K562 (cell line): Measurements from ENCODE around the gene SPATA31D3. TPM values are rescaled to one million over a fixed set of nuclear protein-coding genes. Genes with fewer than 3 reads are reported as not detected.

Experiments used
- ATAC-seq: fragments of 200-7000 bp; cut with Tn5 transposase; 3 replicates; pipeline ENCODE4 v1.9.1; 2020; ENCODE audit warnings: moderate library complexity
- BruUV-seq: library from RNA; stranded (reverse); fragments of 400-500 nt; replicated peaks from 2 replicates; lab custom pipeline; 2021; lab: Mats Ljungman, UMichigan
- CTCF ChIA-PET: fragments of 300-600 bp; formaldehyde crosslinking; extraction: SDS; loops from one replicate; lab custom pipeline; 2021; ENCODE audit warnings: low intra/inter-chr PET ratio; lab: Yijun Ruan, JAX
- POLR2A ChIA-PET: fragments of 300-600, 350-650 bp; sonication (Branson Sonifier 250); formaldehyde crosslinking; extraction: SDS; loops from one replicate; lab custom pipeline; 2021; ENCODE audit warnings: antibody characterized with exemption, inconsistent platforms; lab: Yijun Ruan, JAX
- DNase-seq, 4 experiments: peaks; one replicate each; pipeline versions ENCODE4 v3.0.0 to v3.0.0-alpha.2; 2011 to 2018; ENCODE audit warnings: low spot score in 3 of 4, mixed read lengths in 3 of 4; ENCODE audit errors: extremely low read depth in 1 of 4
- FAIRE-seq: peaks from 2 replicates; lab custom pipeline; 2011; peaks lifted over from hg19 to GRCh38; lab: Jason Lieb, UNC
- H2AFZ ChIP-seq: 2 replicates; pipeline ENCODE4 v1.6.0; 2011; ENCODE audit warnings: low read depth, low read length, control low read depth, inconsistent platforms
- H3K27ac ChIP-seq: fragments of 200-600 bp; 3 replicates; pipeline ENCODE4 v1.8.0; 2011; ENCODE audit warnings: low read depth, mild to moderate bottlenecking, control low read depth, inconsistent platforms, low read length, moderate library complexity, mixed read lengths; ENCODE audit errors: extremely low read depth
- H3K27me3 ChIP-seq, 2 experiments: fragments of 300-600 bp in 1 of 2; 2 replicates in 1 of 2; 3 replicates in 1 of 2; pipeline versions ENCODE4 v1.6.0 to v1.8.0; 2011; ENCODE audit warnings: inconsistent platforms in 2 of 2, low read length in 2 of 2, mild to moderate bottlenecking in 1 of 2, mixed read lengths in 1 of 2, moderate library complexity in 1 of 2; ENCODE audit not compliant: control insufficient read depth in 2 of 2, insufficient read depth in 2 of 2
- H3K36me3 ChIP-seq: fragments of 300-600 bp; 3 replicates; pipeline ENCODE4 v1.8.0; 2011; ENCODE audit warnings: mild to moderate bottlenecking, low read length, inconsistent platforms; ENCODE audit not compliant: control insufficient read depth, insufficient read depth
- H3K4me1 ChIP-seq, 2 experiments: fragments of 200-600 bp in 1 of 2; replicated peaks in 1 of 2; 2 replicates in 1 of 2; 3 replicates in 1 of 2; pipeline versions ENCODE4 v1.5.1 to v1.8.0; 2011; ENCODE audit warnings: inconsistent platforms in 2 of 2, low read length in 2 of 2, mild to moderate bottlenecking in 1 of 2, mixed read lengths in 1 of 2, moderate library complexity in 1 of 2; ENCODE audit not compliant: control insufficient read depth in 2 of 2, insufficient read depth in 2 of 2
- H3K4me2 ChIP-seq: 2 replicates; pipeline ENCODE4 v1.6.1; 2011; ENCODE audit warnings: low read length, control low read depth, inconsistent platforms, mixed read lengths; ENCODE audit not compliant: insufficient read depth
- H3K4me3 ChIP-seq: fragments of 200-600 bp; sonication (generic), shearing (Covaris generic); 2 replicates; pipeline ENCODE4 v1.5.1; 2016; ENCODE audit warnings: control low read depth, inconsistent platforms
- H3K79me2 ChIP-seq: fragments of 200-600 bp; 3 replicates; pipeline ENCODE4 v1.8.0; 2011; ENCODE audit warnings: low read length, inconsistent platforms; ENCODE audit not compliant: control insufficient read depth, insufficient read depth
- H3K9ac ChIP-seq, 2 experiments: 2 replicates each; pipeline versions ENCODE4 v1.6.0 to v1.6.1; 2011; ENCODE audit warnings: low read depth in 2 of 2, low read length in 2 of 2, control low read depth in 1 of 2, inconsistent platforms in 1 of 2, mild to moderate bottlenecking in 1 of 2, mixed read lengths in 1 of 2; ENCODE audit not compliant: insufficient read depth in 1 of 2
- H3K9me1 ChIP-seq: one replicate; pipeline ENCODE4 v1.6.0; 2011; ENCODE audit warnings: inconsistent platforms, mild to moderate bottlenecking, low read length, moderate library complexity; ENCODE audit not compliant: control insufficient read depth, insufficient read depth
- H3K9me3 ChIP-seq: replicated peaks from 2 replicates; pipeline ENCODE4 v1.5.1; 2011; ENCODE audit warnings: low read depth, low read length, inconsistent platforms; ENCODE audit not compliant: control insufficient read depth, insufficient read depth
- H4K20me1 ChIP-seq: replicated peaks from 2 replicates; pipeline ENCODE4 v1.6.1; 2011; ENCODE audit warnings: low read length, inconsistent platforms, mixed read lengths; ENCODE audit not compliant: control insufficient read depth, insufficient read depth
- ADNP ChIP-seq: fragments of 200-800 bp; sonication (Bioruptor generic); IDR thresholded peaks from 2 replicates; pipeline ENCODE4 v1.6.1; 2016; ENCODE audit warnings: missing genetic modification characterization, missing compliant biosample characterization
- ATF4 ChIP-seq: fragments of 450-650 bp; formaldehyde crosslinking; IDR thresholded peaks from 2 replicates; pipeline ENCODE4 v1.4.0; 2022; ENCODE audit warnings: mild to moderate bottlenecking, moderate library complexity
- ATF7 ChIP-seq: fragments of 450-650 bp; IDR thresholded peaks from 2 replicates; pipeline ENCODE4 v1.7.1; 2014; ENCODE audit warnings: mild to moderate bottlenecking, moderate library complexity
- CCNT2 ChIP-seq: IDR thresholded peaks from 2 replicates; pipeline ENCODE4 v1.6.1; 2011; ENCODE audit warnings: borderline replicate concordance, low read depth, mild to moderate bottlenecking, moderate library complexity, mixed read lengths, low read length; ENCODE audit not compliant: insufficient read length; ENCODE audit errors: extremely low read depth
- HMG20A ChIP-seq: fragments of 450-650 bp; formaldehyde crosslinking; conservative IDR thresholded peaks from 2 replicates; pipeline ENCODE4 v1.4.0; 2020; ENCODE audit warnings: mild to moderate bottlenecking, mixed read lengths
- RB1 ChIP-seq: fragments of 450-650 bp; IDR thresholded peaks from 2 replicates; pipeline ENCODE4 v1.6.1; 2017; ENCODE audit warnings: low read depth, mild to moderate bottlenecking
- REST ChIP-seq, 2 experiments: fragments of 450-650 bp; formaldehyde crosslinking in 1 of 2; IDR thresholded peaks; 2 replicates each; pipeline versions ENCODE4 v1.4.0 to v1.6.1; 2014 to 2020; ENCODE audit warnings: mild to moderate bottlenecking in 2 of 2, borderline replicate concordance in 1 of 2, low read depth in 1 of 2
- RFX7 ChIP-seq: fragments of 250-450 bp; sonication (Bioruptor Pico); IDR thresholded peaks from 2 replicates; pipeline ENCODE4 v1.5.1; 2021; ENCODE audit warnings: mild to moderate bottlenecking
- SMARCE1 ChIP-seq: fragments of 450-650 bp; IDR thresholded peaks from 2 replicates; pipeline ENCODE4 v1.7.1; 2016; ENCODE audit warnings: mild to moderate bottlenecking
- XRCC4 ChIP-seq: IDR thresholded peaks from one replicate; pipeline ENCODE4 v1.6.1; 2011; ENCODE audit not compliant: insufficient read depth, insufficient read length; ENCODE audit errors: extremely low read depth
- YBX1 ChIP-seq: fragments of 450-650 bp; IDR thresholded peaks from 2 replicates; pipeline ENCODE4 v1.7.1; 2016; ENCODE audit warnings: mild to moderate bottlenecking
- ZNF174 ChIP-seq: fragments of 250-450 bp; sonication (Bioruptor Pico); IDR thresholded peaks from 2 replicates; pipeline ENCODE4 v1.4.0; 2020; ENCODE audit warnings: mild to moderate bottlenecking
- ZNF263 ChIP-seq: sonication (generic); formaldehyde crosslinking; IDR thresholded peaks from 2 replicates; pipeline ENCODE4 v1.8.0; 2022; ENCODE audit warnings: mild to moderate bottlenecking, missing genetic modification reagents, borderline replicate concordance
- ZNF347 ChIP-seq: fragments of 450-650 bp; formaldehyde crosslinking; IDR thresholded peaks from 2 replicates; pipeline ENCODE4 v1.4.0; 2020; ENCODE audit warnings: low read depth, mild to moderate bottlenecking, moderate library complexity
- ZNF583 ChIP-seq: fragments of 250-450 bp; sonication (Bioruptor Pico); IDR thresholded peaks from 2 replicates; pipeline ENCODE4 v1.4.0; 2020
- ZNF764 ChIP-seq: fragments of 250-450 bp; sonication (Bioruptor Pico); IDR thresholded peaks from 2 replicates; pipeline ENCODE4 v1.4.0; 2020; ENCODE audit warnings: low read depth, mild to moderate bottlenecking, moderate library complexity
- WGBS: fragments of 100-300 bp; shearing (Covaris generic); methylation state at CpG from one replicate; pipeline ENCODE4 v1.1.6; 2016; ENCODE audit warnings: low coverage, mixed read lengths; ENCODE audit not compliant: insufficient coverage; ENCODE audit errors: missing lambda C conversion rate; 5-methylcytosine and 5-hydroxymethylcytosine counted together
- in situ Hi-C: fragments of 300-500 bp; cut with MboI; formaldehyde crosslinking; loops from 4 replicates; pipeline ENCODE4 v1.15.0; 2018; ENCODE audit warnings: inconsistent platforms, mixed read lengths
- intact Hi-C: fragments of 100-400 bp; cut with micrococcal nuclease; formaldehyde crosslinking; loops from 2 replicates; pipeline ENCODE4 v1.14.2; 2022
- polyA plus RNA-seq, 8 experiments: library from polyadenylated mRNA; depleted of rRNA in 4 of 8; stranded (reverse) in 5 of 8; unstranded in 3 of 8; fragments of >200 nt; fragmentation: Nextera tagmentation in 2 of 8; fragmentation: Illumina TruSeq in 1 of 8; extraction: Ambion mirVana in 2 of 8; extraction: Trizol in 1 of 8; gene quantifications; 2 replicates each; pipeline versions ENCODE4 v1.2.1 to v1.2.3, GENCODE V29; 2011 to 2014; ENCODE audit warnings: inconsistent platforms in 1 of 8, missing spikeins in 1 of 8
- total RNA-seq, 7 experiments: library from RNA; depleted of rRNA in 6 of 7; stranded (reverse); fragments of >200 nt in 6 of 7; fragmentation: Illumina TruSeq in 2 of 7; extraction: Trizol in 2 of 7; gene quantifications; 2 replicates each; pipeline versions ENCODE4 v1.2.1 to v1.2.3, GENCODE V29; 2011 to 2021; ENCODE audit warnings: low replicate concordance in 1 of 7

Gene SPATA31D3
- total and polyA plus RNA-seq, 9 of the 15 experiments (the other 6 are each of a cell fraction or from before 2014, with no cell fraction given): not detected

- no CpG with 5 or more reads among the region's 1 CpG for WGBS
- no peak overlapping the region for H3K4me3 ChIP-seq
- ATAC-seq (no peak), DNase-seq (no peak), FAIRE-seq (no peak)
- in situ Hi-C loops: no loop called here
- ChIA-PET POLR2A (interaction anchor here (0.7 kb wide), 1 partner anchor 1125 kb away, joined by 3 read pairs; no protein-coding TSS in a partner anchor), CTCF (no interaction called here)
- H3K9ac ChIP-seq: no peak overlapping the region
- no peak overlapping the region for H2AFZ ChIP-seq
- H3K27ac ChIP-seq: no peak overlapping the region
- H3K4me1 ChIP-seq: no peaks in the 10 kb centered on the region
- BruUV-seq: no TSS peak
- intact Hi-C loops: no loop called here
- H4K20me1 ChIP-seq: no peaks in the 10 kb centered on the region
- H3K9me1 ChIP-seq: no peaks in the 10 kb centered on the region
- no peaks in the 10 kb centered on the region for H3K36me3 ChIP-seq
- H3K27me3 ChIP-seq: no peaks in the 10 kb centered on the region
- no peak overlapping the region for H3K4me2 ChIP-seq
- H3K79me2 ChIP-seq: no peaks in the 10 kb centered on the region
- no peaks in the 10 kb centered on the region for H3K9me3 ChIP-seq
- no peak for TF ChIP-seq HMG20A
- TF ChIP-seq ATF4 (CRISPR knock-in tag): no peak
- TF ChIP-seq REST (IDR thresholded peaks at IDR 0.05; ENCODE audit: borderline replicate concordance): no peak
- TF ChIP-seq REST (CRISPR knock-in tag; IDR thresholded peaks at IDR 0.05; ENCODE audit: low read depth): no peak
- TF ChIP-seq ZNF263 (CRISPR knock-in tag): no peak
- no peak for TF ChIP-seq ZNF347 (CRISPR knock-in tag)
- TF ChIP-seq ZNF764 (CRISPR knock-in tag): no peak
- TF ChIP-seq ATF7: no peak
- no peak for TF ChIP-seq SMARCE1
- no peak for TF ChIP-seq RB1
- TF ChIP-seq ZNF174 (CRISPR knock-in tag): no peak
- TF ChIP-seq ADNP (tag): no peak
- no peak for TF ChIP-seq CCNT2
- no peak for TF ChIP-seq RFX7 (CRISPR knock-in tag)
- TF ChIP-seq XRCC4: no peak
- TF ChIP-seq ZNF583 (CRISPR knock-in tag): no peak
- TF ChIP-seq YBX1: no peak
Observed at GRCh38 chr9:81986051-81986450, 42.8 kb downstream of the SPATA31D3 start.
